H1 (cell line): ENCODE results near the gene FKBP2. TPM values are rescaled to one million over a fixed set of nuclear protein-coding genes. Genes with fewer than 3 reads are reported as not detected.

ENCODE experiments used
- SIX5 ChIP-seq: IDR thresholded peaks from 2 replicates; pipeline ENCODE4 v1.6.1; 2011; ENCODE audit warnings: mild to moderate bottlenecking, low read depth, low read length
- polyA plus RNA-seq, 7 experiments: library from polyadenylated mRNA; depleted of rRNA in 3 of 7; stranded (reverse) in 5 of 7; unstranded in 2 of 7; fragments of >200 nt in 5 of 7; fragments of 200-250 nt in 2 of 7; gene quantifications; 1 replicate in 5 of 7; 2 replicates in 1 of 7; 4 replicates in 1 of 7; pipeline versions ENCODE4 v1.2.1 to v1.2.3, GENCODE V29; 2011 to 2013; ENCODE audit warnings: missing spikeins in 2 of 7, mixed read lengths in 2 of 7
- total RNA-seq: library from RNA; stranded (reverse); fragmentation: NEBNext Ultra II Directional; extraction: Animal tissue kit (Norgen Biotek cat#: 25700); gene quantifications from 2 replicates; pipeline ENCODE4 v1.2.1, GENCODE V29; 2021

FKBP2 gene
- total and polyA plus RNA-seq, 2 of the 8 experiments (the other 6 are each of a cell fraction or from before 2014, with no cell fraction given) = 41.7 to 52.5 TPM

- TF ChIP-seq SIX5 = no peak
These were observed 8.0 kb upstream of the FKBP2 start (continued) for GRCh38 chr11:64232967-64233315.
